ENCODE measurements around the gene DVL2.

The DVL2 gene

GRCh38 chr17:7219229-7219811, 15.0 kb downstream of the DVL2 start:
- DNase-seq (ENCODE audit: low spot score), result no peak

GRCh38 chr17:7218758-7219157, 15.6 kb downstream of the DVL2 start:
- DNase-seq (ENCODE audit: low spot score), result no peak

GRCh38 chr17:7218166-7218565, 16.2 kb downstream of the DVL2 start:
- no peak for DNase-seq (ENCODE audit: low spot score)

GRCh38 chr17:7217113-7217987, 17.0 kb downstream of the DVL2 start:
- DNase-seq (ENCODE audit: low spot score), result peak; percentile 86

- DNase-seq (ENCODE audit: low spot score), result no peak
Observed at GRCh38 chr17:7216242-7217112, 17.8 kb downstream of the DVL2 start.

GRCh38 chr17:7215652-7216180, 18.6 kb downstream of the DVL2 start:
- no peak for DNase-seq (ENCODE audit: low spot score)

GRCh38 chr17:7215136-7215638, 19.1 kb downstream of the DVL2 start:
- no peak for DNase-seq (ENCODE audit: low spot score)

GRCh38 chr17:7214300-7215135, 19.8 kb downstream of the DVL2 start:
- peak; percentile 96 for DNase-seq (ENCODE audit: low spot score)

- peak; percentile 51 for DNase-seq (ENCODE audit: low spot score)
Observed at GRCh38 chr17:7213895-7214299, 20.4 kb downstream of the DVL2 start.

- peak; percentile 65 for DNase-seq (ENCODE audit: low spot score)
Observed at GRCh38 chr17:7211491-7212273, 22.6 kb downstream of the DVL2 start.

- DNase-seq (ENCODE audit: low spot score), result no peak
Observed at GRCh38 chr17:7208754-7209460, 25.4 kb downstream of the DVL2 start.

- DNase-seq (ENCODE audit: low spot score), result no peak
Observed at GRCh38 chr17:7208027-7208571, 26.2 kb downstream of the DVL2 start.

GRCh38 chr17:7207120-7208001, 27.0 kb downstream of the DVL2 start:
- DNase-seq (ENCODE audit: low spot score), result peak; percentile 67

GRCh38 chr17:7205561-7205960, 28.8 kb downstream of the DVL2 start:
- DNase-seq (ENCODE audit: low spot score), result no peak

- DNase-seq (ENCODE audit: low spot score), result peak; percentile 89
Observed at GRCh38 chr17:7204828-7205461, 29.4 kb downstream of the DVL2 start.

- DNase-seq (ENCODE audit: low spot score), result no peak
Observed at GRCh38 chr17:7204336-7204735, 30.0 kb downstream of the DVL2 start.

GRCh38 chr17:7203391-7203790, 30.9 kb downstream of the DVL2 start:
- no peak for DNase-seq (ENCODE audit: low spot score)
